K562 (cell line): Measurements from ENCODE around the gene FBXL2. TPM values are rescaled to one million over a fixed set of nuclear protein-coding genes. Genes with fewer than 3 reads are reported as not detected.
A peak's percentile ranks its signal among the peaks of the same experiment; 100 is the strongest.

Source experiments
- ATAC-seq: fragments of 200-7000 bp; cut with Tn5 transposase; 3 replicates; pipeline ENCODE4 v1.9.1; 2020; ENCODE audit warnings: moderate library complexity
- BruUV-seq: library from RNA; stranded (reverse); fragments of 400-500 nt; replicated peaks from 2 replicates; lab custom pipeline; 2021; lab: Mats Ljungman, UMichigan
- CTCF ChIA-PET: fragments of 300-600 bp; formaldehyde crosslinking; extraction: SDS; loops from one replicate; lab custom pipeline; 2021; ENCODE audit warnings: low intra/inter-chr PET ratio; lab: Yijun Ruan, JAX
- POLR2A ChIA-PET: fragments of 300-600, 350-650 bp; sonication (Branson Sonifier 250); formaldehyde crosslinking; extraction: SDS; loops from one replicate; lab custom pipeline; 2021; ENCODE audit warnings: antibody characterized with exemption, inconsistent platforms; lab: Yijun Ruan, JAX
- DNase-seq, 4 experiments: peaks; one replicate each; pipeline versions ENCODE4 v3.0.0 to v3.0.0-alpha.2; 2011 to 2018; ENCODE audit warnings: low spot score in 3 of 4, mixed read lengths in 3 of 4; ENCODE audit errors: extremely low read depth in 1 of 4
- FAIRE-seq: peaks from 2 replicates; lab custom pipeline; 2011; peaks lifted over from hg19 to GRCh38; lab: Jason Lieb, UNC
- H2AFZ ChIP-seq: 2 replicates; pipeline ENCODE4 v1.6.0; 2011; ENCODE audit warnings: low read depth, low read length, control low read depth, inconsistent platforms
- H3K27ac ChIP-seq: fragments of 200-600 bp; 3 replicates; pipeline ENCODE4 v1.8.0; 2011; ENCODE audit warnings: low read depth, mild to moderate bottlenecking, control low read depth, inconsistent platforms, low read length, moderate library complexity, mixed read lengths; ENCODE audit errors: extremely low read depth
- H3K27me3 ChIP-seq, 2 experiments: fragments of 300-600 bp in 1 of 2; 2 replicates in 1 of 2; 3 replicates in 1 of 2; pipeline versions ENCODE4 v1.6.0 to v1.8.0; 2011; ENCODE audit warnings: inconsistent platforms in 2 of 2, low read length in 2 of 2, mild to moderate bottlenecking in 1 of 2, mixed read lengths in 1 of 2, moderate library complexity in 1 of 2; ENCODE audit not compliant: control insufficient read depth in 2 of 2, insufficient read depth in 2 of 2
- H3K36me3 ChIP-seq: fragments of 300-600 bp; 3 replicates; pipeline ENCODE4 v1.8.0; 2011; ENCODE audit warnings: mild to moderate bottlenecking, low read length, inconsistent platforms; ENCODE audit not compliant: control insufficient read depth, insufficient read depth
- H3K4me1 ChIP-seq, 2 experiments: fragments of 200-600 bp in 1 of 2; replicated peaks in 1 of 2; 2 replicates in 1 of 2; 3 replicates in 1 of 2; pipeline versions ENCODE4 v1.5.1 to v1.8.0; 2011; ENCODE audit warnings: inconsistent platforms in 2 of 2, low read length in 2 of 2, mild to moderate bottlenecking in 1 of 2, mixed read lengths in 1 of 2, moderate library complexity in 1 of 2; ENCODE audit not compliant: control insufficient read depth in 2 of 2, insufficient read depth in 2 of 2
- H3K4me2 ChIP-seq: 2 replicates; pipeline ENCODE4 v1.6.1; 2011; ENCODE audit warnings: low read length, control low read depth, inconsistent platforms, mixed read lengths; ENCODE audit not compliant: insufficient read depth
- H3K4me3 ChIP-seq: fragments of 200-600 bp; sonication (generic), shearing (Covaris generic); 2 replicates; pipeline ENCODE4 v1.5.1; 2016; ENCODE audit warnings: control low read depth, inconsistent platforms
- H3K79me2 ChIP-seq: fragments of 200-600 bp; 3 replicates; pipeline ENCODE4 v1.8.0; 2011; ENCODE audit warnings: low read length, inconsistent platforms; ENCODE audit not compliant: control insufficient read depth, insufficient read depth
- H3K9ac ChIP-seq, 2 experiments: 2 replicates each; pipeline versions ENCODE4 v1.6.0 to v1.6.1; 2011; ENCODE audit warnings: low read depth in 2 of 2, low read length in 2 of 2, control low read depth in 1 of 2, inconsistent platforms in 1 of 2, mild to moderate bottlenecking in 1 of 2, mixed read lengths in 1 of 2; ENCODE audit not compliant: insufficient read depth in 1 of 2
- H3K9me1 ChIP-seq: one replicate; pipeline ENCODE4 v1.6.0; 2011; ENCODE audit warnings: inconsistent platforms, mild to moderate bottlenecking, low read length, moderate library complexity; ENCODE audit not compliant: control insufficient read depth, insufficient read depth
- H3K9me3 ChIP-seq: replicated peaks from 2 replicates; pipeline ENCODE4 v1.5.1; 2011; ENCODE audit warnings: low read depth, low read length, inconsistent platforms; ENCODE audit not compliant: control insufficient read depth, insufficient read depth
- H4K20me1 ChIP-seq: replicated peaks from 2 replicates; pipeline ENCODE4 v1.6.1; 2011; ENCODE audit warnings: low read length, inconsistent platforms, mixed read lengths; ENCODE audit not compliant: control insufficient read depth, insufficient read depth
- CTCFL ChIP-seq: IDR thresholded peaks from 2 replicates; pipeline ENCODE4 v1.6.1; 2011; ENCODE audit warnings: borderline replicate concordance, low read depth, mild to moderate bottlenecking, moderate library complexity, low read length; ENCODE audit not compliant: insufficient read depth, poor library complexity, severe bottlenecking
- NFIC ChIP-seq: fragments of 450-650 bp; IDR thresholded peaks from 2 replicates; pipeline ENCODE4 v1.6.1; 2017; ENCODE audit warnings: mild to moderate bottlenecking, inconsistent platforms
- RAD21 ChIP-seq, 2 experiments: fragments of 250-450 bp in 1 of 2; fragments of 450-650 bp in 1 of 2; sonication (Bioruptor Pico) in 1 of 2; formaldehyde crosslinking in 1 of 2; IDR thresholded peaks in 1 of 2; conservative IDR thresholded peaks in 1 of 2; 2 replicates each; pipeline versions ENCODE4 v1.4.0 to v1.8.0; 2020 to 2022; ENCODE audit warnings: mild to moderate bottlenecking in 2 of 2, moderate library complexity in 1 of 2
- ZNF384 ChIP-seq: IDR thresholded peaks from 2 replicates; pipeline ENCODE4 v1.6.1; 2012; ENCODE audit warnings: low read depth, low read length, improper control_type of control experiment
- WGBS: fragments of 100-300 bp; shearing (Covaris generic); methylation state at CpG from one replicate; pipeline ENCODE4 v1.1.6; 2016; ENCODE audit warnings: low coverage, mixed read lengths; ENCODE audit not compliant: insufficient coverage; ENCODE audit errors: missing lambda C conversion rate; 5-methylcytosine and 5-hydroxymethylcytosine counted together
- in situ Hi-C: fragments of 300-500 bp; cut with MboI; formaldehyde crosslinking; loops from 4 replicates; pipeline ENCODE4 v1.15.0; 2018; ENCODE audit warnings: inconsistent platforms, mixed read lengths
- intact Hi-C: fragments of 100-400 bp; cut with micrococcal nuclease; formaldehyde crosslinking; loops from 2 replicates; pipeline ENCODE4 v1.14.2; 2022
- polyA plus RNA-seq, 8 experiments: library from polyadenylated mRNA; depleted of rRNA in 4 of 8; stranded (reverse) in 5 of 8; unstranded in 3 of 8; fragments of >200 nt; fragmentation: Nextera tagmentation in 2 of 8; fragmentation: Illumina TruSeq in 1 of 8; extraction: Ambion mirVana in 2 of 8; extraction: Trizol in 1 of 8; gene quantifications; 2 replicates each; pipeline versions ENCODE4 v1.2.1 to v1.2.3, GENCODE V29; 2011 to 2014; ENCODE audit warnings: inconsistent platforms in 1 of 8, missing spikeins in 1 of 8
- total RNA-seq, 7 experiments: library from RNA; depleted of rRNA in 6 of 7; stranded (reverse); fragments of >200 nt in 6 of 7; fragmentation: Illumina TruSeq in 2 of 7; extraction: Trizol in 2 of 7; gene quantifications; 2 replicates each; pipeline versions ENCODE4 v1.2.1 to v1.2.3, GENCODE V29; 2011 to 2021; ENCODE audit warnings: low replicate concordance in 1 of 7
- TF ChIP-seq, protein P1 (sequence below), 3 experiments: IDR thresholded peaks in 2 of 3; conservative IDR thresholded peaks in 1 of 3; 2 replicates each; pipeline ENCODE4 v1.5.1; 2011 to 2012; ENCODE audit warnings: low read length in 3 of 3, mild to moderate bottlenecking in 3 of 3, control low read depth in 2 of 3, improper control_type of control experiment in 1 of 3, inconsistent platforms in 1 of 3, low read depth in 1 of 3, mixed read lengths in 1 of 3, moderate library complexity in 1 of 3; ENCODE audit not compliant: insufficient read depth in 2 of 3
- TF ChIP-seq, protein P2 (sequence below): sonication (generic); formaldehyde crosslinking; IDR thresholded peaks from 2 replicates; pipeline ENCODE4 v1.8.1; 2023; ENCODE audit warnings: mild to moderate bottlenecking, missing genetic modification reagents

Gene FBXL2
- total and polyA plus RNA-seq, 9 of the 15 experiments (the other 6 are each of a cell fraction or from before 2014, with no cell fraction given): 1.3 to 6.9 (median 1.9) TPM

GRCh38 chr3:33318710-33319380 is 41.6 kb downstream of the FBXL2 start:
- no peak overlapping the region for H3K9ac ChIP-seq
- no peaks in the 10 kb centered on the region for H4K20me1 ChIP-seq
- H3K9me1 ChIP-seq: no peaks in the 10 kb centered on the region
- TF ChIP-seq, protein P1, sequence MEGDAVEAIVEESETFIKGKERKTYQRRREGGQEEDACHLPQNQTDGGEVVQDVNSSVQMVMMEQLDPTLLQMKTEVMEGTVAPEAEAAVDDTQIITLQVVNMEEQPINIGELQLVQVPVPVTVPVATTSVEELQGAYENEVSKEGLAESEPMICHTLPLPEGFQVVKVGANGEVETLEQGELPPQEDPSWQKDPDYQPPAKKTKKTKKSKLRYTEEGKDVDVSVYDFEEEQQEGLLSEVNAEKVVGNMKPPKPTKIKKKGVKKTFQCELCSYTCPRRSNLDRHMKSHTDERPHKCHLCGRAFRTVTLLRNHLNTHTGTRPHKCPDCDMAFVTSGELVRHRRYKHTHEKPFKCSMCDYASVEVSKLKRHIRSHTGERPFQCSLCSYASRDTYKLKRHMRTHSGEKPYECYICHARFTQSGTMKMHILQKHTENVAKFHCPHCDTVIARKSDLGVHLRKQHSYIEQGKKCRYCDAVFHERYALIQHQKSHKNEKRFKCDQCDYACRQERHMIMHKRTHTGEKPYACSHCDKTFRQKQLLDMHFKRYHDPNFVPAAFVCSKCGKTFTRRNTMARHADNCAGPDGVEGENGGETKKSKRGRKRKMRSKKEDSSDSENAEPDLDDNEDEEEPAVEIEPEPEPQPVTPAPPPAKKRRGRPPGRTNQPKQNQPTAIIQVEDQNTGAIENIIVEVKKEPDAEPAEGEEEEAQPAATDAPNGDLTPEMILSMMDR (IDR thresholded peaks at IDR 0.05 in 2 of 3, conservative IDR thresholded peaks at IDR 0.05 in 1 of 3; ENCODE audit: insufficient read depth in 2 of 3, low read depth in 1 of 3, low read length in 3 of 3): peak in 2 of 3 experiments; percentile 7 to 46; a peak in 3 of 6 replicates
- TF ChIP-seq CTCFL (peak; percentile 31), NFIC (no peak), ZNF384 (peak; percentile 46; the same call in 1 of the 2 replicates), RAD21 (CRISPR knock-in tag; conservative IDR thresholded peaks at IDR 0.05 in 1 of 2, IDR thresholded peaks at IDR 0.05 in 1 of 2) (0 out of 4 replicates have a peak, but pooled peaks of 1 of the 2 experiments have one; percentile 13)
- TF ChIP-seq, protein P2, sequence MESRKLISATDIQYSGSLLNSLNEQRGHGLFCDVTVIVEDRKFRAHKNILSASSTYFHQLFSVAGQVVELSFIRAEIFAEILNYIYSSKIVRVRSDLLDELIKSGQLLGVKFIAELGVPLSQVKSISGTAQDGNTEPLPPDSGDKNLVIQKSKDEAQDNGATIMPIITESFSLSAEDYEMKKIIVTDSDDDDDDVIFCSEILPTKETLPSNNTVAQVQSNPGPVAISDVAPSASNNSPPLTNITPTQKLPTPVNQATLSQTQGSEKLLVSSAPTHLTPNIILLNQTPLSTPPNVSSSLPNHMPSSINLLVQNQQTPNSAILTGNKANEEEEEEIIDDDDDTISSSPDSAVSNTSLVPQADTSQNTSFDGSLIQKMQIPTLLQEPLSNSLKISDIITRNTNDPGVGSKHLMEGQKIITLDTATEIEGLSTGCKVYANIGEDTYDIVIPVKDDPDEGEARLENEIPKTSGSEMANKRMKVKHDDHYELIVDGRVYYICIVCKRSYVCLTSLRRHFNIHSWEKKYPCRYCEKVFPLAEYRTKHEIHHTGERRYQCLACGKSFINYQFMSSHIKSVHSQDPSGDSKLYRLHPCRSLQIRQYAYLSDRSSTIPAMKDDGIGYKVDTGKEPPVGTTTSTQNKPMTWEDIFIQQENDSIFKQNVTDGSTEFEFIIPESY (CRISPR knock-in tag): no peak
- H3K27me3 ChIP-seq: no peaks in the 10 kb centered on the region; a peak in 1 of 5 replicates
- H3K27ac ChIP-seq: no peak overlapping the region
- intact Hi-C loops (no loop called here), in situ Hi-C loops (no loop called here)
- no TSS peak for BruUV-seq
- H2AFZ ChIP-seq: 0 out of 2 replicates have a peak overlapping the region, but pooled peaks have one; percentile 6
- no peak overlapping the region for H3K4me3 ChIP-seq
- ChIA-PET POLR2A (interaction anchor here (0.7 to 0.9 kb wide), 2 partner anchors 8 to 37 kb away, joined by 3 read pairs; no protein-coding TSS in a partner anchor), CTCF (interaction anchor here (0.9 kb wide), 1 partner anchor 55 kb away, joined by 3 read pairs; no protein-coding TSS in a partner anchor)
- ATAC-seq (no peak), DNase-seq (peak in 1 of 4 experiments; percentile 14), FAIRE-seq (no peak)
- H3K9me3 ChIP-seq: no peaks in the 10 kb centered on the region
- H3K79me2 ChIP-seq: no peaks in the 10 kb centered on the region
- H3K4me2 ChIP-seq: no peak overlapping the region
- WGBS: 1% methylated on average over 5 of the region's 5 CpGs
- H3K36me3 ChIP-seq: no peaks in the 10 kb centered on the region
- H3K4me1 ChIP-seq: no peaks in the 10 kb centered on the region
